ENCODE data around the gene VAMP5. TPM values are rescaled to one million over a fixed set of nuclear protein-coding genes. Genes with fewer than 3 reads are reported as not detected.

VAMP5 gene
- total and polyA plus RNA-seq, 2 of the 8 experiments (the other 6 are each of a cell fraction or from before 2014, with no cell fraction given): 4.7 to 14.2 TPM

- no peak overlapping the region for H4K5ac ChIP-seq (ENCODE audit: insufficient read length, low read depth, low read length)
- peaks cover 5% of the 10 kb centered on the region; the same call in 1 of the 2 replicates for H3K23me2 ChIP-seq (ENCODE audit: low read depth, low read length)
- H4K8ac ChIP-seq (ENCODE audit: extremely low read depth, insufficient read depth, low read length): no peak overlapping the region
- no peak overlapping the region for H3K14ac ChIP-seq (ENCODE audit: insufficient read length)
- no peak overlapping the region for H2BK120ac ChIP-seq (replicated peaks; ENCODE audit: low read depth, low read length)
- no peak for DNase-seq (ENCODE audit: low read depth in 1 of 2, low spot score in 2 of 2)
- peaks cover 0 to 11% (median 3%) of the 10 kb centered on the region in 4 experiments; a peak in 4 of 7 replicates for H3K4me1 ChIP-seq (replicated peaks in 1 of 4; ENCODE audit: control insufficient read depth in 3 of 4, insufficient read depth in 4 of 4, low read length in 3 of 4)
- no peak overlapping the region for H2AK5ac ChIP-seq (ENCODE audit: low read depth, low read length)
- H3K79me2 ChIP-seq (ENCODE audit: control insufficient read depth in 1 of 2, insufficient read depth in 2 of 2, low read length in 2 of 2): no peaks in the 10 kb centered on the region
- H3K27me3 ChIP-seq (replicated peaks in 1 of 4; ENCODE audit: control insufficient read depth in 3 of 4, extremely low read depth in 1 of 4, insufficient read depth in 3 of 4, low read length in 3 of 4): peaks cover 8 to 37% (median 21%) of the 10 kb centered on the region in 4 experiments; a peak in 6 of 7 replicates
- CTCF ChIA-PET (ENCODE audit: partially characterized antibody): interaction anchor here (0.6 to 1.5 kb wide), 3 partner anchors 9 to 414 kb away, joined by 3 to 4 read pairs (median 3); no protein-coding TSS in a partner anchor
- no peak overlapping the region for H3K23ac ChIP-seq (ENCODE audit: insufficient read length)
- no peak overlapping the region for H3K9ac ChIP-seq (replicated peaks in 1 of 4; ENCODE audit: extremely low read depth in 1 of 4, low read depth in 3 of 4, low read length in 3 of 4)
- no peaks in the 10 kb centered on the region for H3K36me3 ChIP-seq (ENCODE audit: control insufficient read depth in 2 of 4, insufficient read depth in 4 of 4, low read length in 3 of 4)
- no peak overlapping the region for H2AFZ ChIP-seq (ENCODE audit: low read length)
- no peak overlapping the region for H2BK12ac ChIP-seq (ENCODE audit: low read depth, low read length)
- no peak for FAIRE-seq
- no peaks in the 10 kb centered on the region for H3K79me1 ChIP-seq (ENCODE audit: low read depth, low read length)
- H4K20me1 ChIP-seq (replicated peaks in 1 of 2; ENCODE audit: control insufficient read depth in 1 of 2, insufficient read depth in 2 of 2, low read length in 2 of 2): no peaks in the 10 kb centered on the region
- H2BK5ac ChIP-seq (ENCODE audit: low read depth, low read length): no peak overlapping the region
- H3K4ac ChIP-seq (replicated peaks; ENCODE audit: insufficient read length, low read depth, low read length): no peak overlapping the region
- no peak overlapping the region for H2BK20ac ChIP-seq (ENCODE audit: low read length)
- H3K4me3 ChIP-seq (ENCODE audit: extremely low read depth in 1 of 4, insufficient read depth in 2 of 4, low read depth in 3 of 4, low read length in 4 of 4): no peak overlapping the region
- H3K4me2 ChIP-seq (ENCODE audit: insufficient read depth in 1 of 2, low read depth in 2 of 2, low read length in 2 of 2): no peak overlapping the region
- no peaks in the 10 kb centered on the region for H3K9me3 ChIP-seq (ENCODE audit: insufficient read depth in 2 of 2, low read depth in 1 of 2, low read length in 1 of 2)
- no peak overlapping the region for H3K56ac ChIP-seq (replicated peaks; ENCODE audit: insufficient read length, low read depth, low read length)
- H3K18ac ChIP-seq (ENCODE audit: extremely low read depth, low read length): no peak overlapping the region
- no peak overlapping the region for H4K91ac ChIP-seq (replicated peaks; ENCODE audit: insufficient read length, low read length)
- no peak overlapping the region for H2BK15ac ChIP-seq (ENCODE audit: low read length)
- H3K27ac ChIP-seq (ENCODE audit: low read depth, low read length): no peak overlapping the region
- WGBS, 2 experiments (ENCODE audit: extremely low coverage in 1 of 2, insufficient coverage in 1 of 2, insufficient read length in 1 of 2, insufficient replicate concordance in 2 of 2, low coverage in 1 of 2, low lambda C conversion rate in 2 of 2, missing lambda C conversion rate in 1 of 2): 86% methylated on average over 1 of the region's 1 CpG; no CpG with 5 or more reads in 1 of the 2 experiments
- POLR2A ChIA-PET (ENCODE audit: partially characterized antibody): interaction anchor here (1.0 to 2.0 kb wide), 6 partner anchors 9 to 26 kb away, joined by 3 to 15 read pairs (median 4); partner anchors contain the start of genes C2orf68, GGCX, RNF181 and TMEM150A
- no peak for TF ChIP-seq ATF3 (IDR thresholded peaks at IDR 0.05; ENCODE audit: insufficient read depth, low read depth, low read length)
- no peak for TF ChIP-seq RXRA (IDR thresholded peaks at IDR 0.05; ENCODE audit: insufficient read depth, low read depth, low read length)
- TF ChIP-seq SIX5 (IDR thresholded peaks at IDR 0.05; ENCODE audit: low read depth, low read length): no peak
- TF ChIP-seq RFX5 (IDR thresholded peaks at IDR 0.05; ENCODE audit: borderline replicate concordance, low read depth, low read length): no peak
- no peak for TF ChIP-seq CREB1 (IDR thresholded peaks at IDR 0.05)
Measured at GRCh38 chr2:85585781-85586105, 1.5 kb downstream of the VAMP5 start.

Measured in H1 (cell line).